Right kidney (tissue), 9 donors: ENCODE data around the gene PFKFB4.

Experiments used
- DNase-seq: peaks from one replicate; pipeline ENCODE4 v3.0.0-alpha.2; 2016
- long read RNA-seq, 8 donors: transcript quantifications; one replicate each; lab custom pipeline, GENCODE V29; 2026

The PFKFB4 gene
- long read RNA-seq, donor 1, partial matches to known transcripts = 0 of 2 reads
- long read RNA-seq, donor 1, other reads (novel, unspliced or antisense) = 0 of 2 reads
- long read RNA-seq, donor 2, partial matches to known transcripts = 0 of 1 reads
- long read RNA-seq, donor 2, other reads (novel, unspliced or antisense) = 0 of 1 reads
- long read RNA-seq, donor 3 = 0 reads
- long read RNA-seq, donor 4 = 0 reads
- long read RNA-seq, donor 5, partial matches to known transcripts = 0 of 2 reads
- long read RNA-seq, donor 5, other reads (novel, unspliced or antisense) = 0 of 2 reads
- long read RNA-seq, donor 6, partial matches to known transcripts = 0 of 1 reads
- long read RNA-seq, donor 6, other reads (novel, unspliced or antisense) = 0 of 1 reads
- long read RNA-seq, donor 7, partial matches to known transcripts = 0 of 2 reads
- long read RNA-seq, donor 7, other reads (novel, unspliced or antisense) = 0 of 2 reads
- long read RNA-seq, donor 8, partial matches to known transcripts = 0 of 1 reads
- long read RNA-seq, donor 8, other reads (novel, unspliced or antisense) = 0 of 1 reads

DNA sequence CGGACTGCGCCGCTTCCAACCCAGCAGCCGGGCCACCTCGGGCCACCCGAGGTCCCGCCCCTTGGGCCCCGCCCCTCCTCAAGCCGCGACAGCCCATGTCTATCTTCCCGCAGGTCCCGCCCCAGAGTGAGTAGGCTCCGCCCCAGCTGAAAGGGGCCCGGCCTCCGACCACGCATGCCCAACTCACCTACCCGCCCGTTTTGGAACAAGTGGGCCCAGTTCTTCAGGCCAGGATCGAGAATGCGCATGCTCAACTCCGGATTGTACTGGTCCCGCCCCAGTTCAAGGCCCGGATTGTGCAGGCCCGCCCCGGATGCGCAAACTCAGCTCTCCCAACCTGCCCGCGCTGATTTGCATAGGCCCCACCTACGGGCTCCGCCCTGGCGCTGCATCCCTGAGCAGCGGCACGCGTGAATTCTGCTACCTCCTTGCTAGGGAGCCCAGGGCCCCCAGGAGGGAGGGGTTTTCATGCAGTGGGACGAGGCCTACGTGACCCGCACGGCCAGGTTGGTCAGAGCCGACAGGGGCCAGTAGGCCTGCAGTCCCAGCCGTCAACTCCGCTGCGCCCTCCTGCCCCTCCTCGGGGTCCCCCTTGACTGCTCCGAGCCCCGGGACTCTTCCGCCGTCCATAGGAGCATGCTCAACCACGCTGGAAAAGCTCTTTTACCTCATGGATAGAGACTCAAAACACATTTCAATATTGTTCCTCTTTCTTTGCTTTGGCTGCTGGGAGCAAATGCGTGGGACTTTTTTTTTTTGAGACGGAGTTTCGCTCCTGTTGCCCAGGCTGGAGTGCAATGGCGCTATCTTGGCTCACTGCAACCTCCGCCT is at the start of gene PFKFB4:
Gene PFKFB4 (minus strand): TSS at position 8 of the 831 bp plus-strand sequence. CDS start 26 bp downstream, outside the sequence.
- DNase-seq = peak; percentile 94

DNA sequence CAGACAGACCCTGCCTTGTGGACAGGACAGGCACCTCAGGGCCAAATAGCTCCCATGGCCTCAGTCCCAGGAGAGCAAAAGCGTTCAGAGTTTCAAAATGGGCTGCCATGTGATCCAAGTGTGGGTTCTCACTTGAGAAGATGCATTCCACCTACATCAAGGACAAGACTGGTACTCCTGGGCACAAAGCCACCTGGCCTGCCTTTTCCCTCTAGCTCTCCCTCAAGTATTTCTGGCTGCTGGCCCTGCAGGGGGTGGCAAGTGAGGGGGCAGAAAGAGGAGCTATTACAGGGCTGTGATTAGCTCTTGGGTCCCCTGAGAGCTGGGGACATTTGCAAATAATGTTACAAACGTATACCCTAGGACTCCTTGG is 45.0 kb upstream of the PFKFB4 start:
- no peak for DNase-seq

DNA sequence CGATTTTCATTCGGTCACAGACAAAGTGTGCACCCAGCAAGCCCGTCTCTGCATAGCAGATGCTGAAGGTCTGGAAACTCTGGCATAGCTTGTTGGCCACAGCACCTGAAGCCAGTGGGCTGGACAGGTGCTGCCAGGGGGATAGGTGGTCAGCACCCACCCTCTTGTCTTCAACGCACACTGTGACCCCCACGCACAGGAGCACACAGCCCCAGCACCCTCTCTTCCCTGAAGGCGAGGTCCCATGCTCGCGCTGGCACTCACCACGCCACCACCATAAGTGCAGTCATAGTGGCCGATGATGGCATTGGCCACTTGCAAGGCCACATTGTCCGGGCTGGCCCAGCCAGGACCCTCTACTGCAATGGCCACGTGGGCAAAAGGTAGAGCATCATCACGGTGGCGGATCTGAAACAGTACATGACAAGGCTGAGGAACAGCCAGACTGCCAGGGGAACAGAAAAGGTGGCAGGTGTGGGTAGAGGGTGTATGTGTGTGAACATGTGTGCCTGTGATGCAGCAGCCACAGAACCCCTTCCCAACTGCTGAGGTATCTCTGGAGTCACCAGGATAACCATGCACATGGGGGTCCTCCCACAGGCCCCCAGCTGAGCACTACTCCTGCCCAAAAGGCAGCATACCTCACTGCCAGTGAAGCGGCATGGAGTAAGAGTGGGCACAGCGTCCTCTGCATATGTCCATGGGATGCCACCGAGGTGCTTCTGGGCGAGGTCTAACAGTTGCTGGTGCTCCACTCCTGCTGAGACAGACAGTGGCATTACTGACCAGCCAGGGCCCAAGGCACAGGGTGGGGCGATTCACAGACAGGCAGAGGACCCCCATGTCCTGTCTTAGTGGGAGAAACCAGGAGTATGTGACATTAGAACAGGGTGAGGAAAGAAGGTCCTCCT is 44.4 kb upstream of the PFKFB4 start:
- DNase-seq = no peak

DNA sequence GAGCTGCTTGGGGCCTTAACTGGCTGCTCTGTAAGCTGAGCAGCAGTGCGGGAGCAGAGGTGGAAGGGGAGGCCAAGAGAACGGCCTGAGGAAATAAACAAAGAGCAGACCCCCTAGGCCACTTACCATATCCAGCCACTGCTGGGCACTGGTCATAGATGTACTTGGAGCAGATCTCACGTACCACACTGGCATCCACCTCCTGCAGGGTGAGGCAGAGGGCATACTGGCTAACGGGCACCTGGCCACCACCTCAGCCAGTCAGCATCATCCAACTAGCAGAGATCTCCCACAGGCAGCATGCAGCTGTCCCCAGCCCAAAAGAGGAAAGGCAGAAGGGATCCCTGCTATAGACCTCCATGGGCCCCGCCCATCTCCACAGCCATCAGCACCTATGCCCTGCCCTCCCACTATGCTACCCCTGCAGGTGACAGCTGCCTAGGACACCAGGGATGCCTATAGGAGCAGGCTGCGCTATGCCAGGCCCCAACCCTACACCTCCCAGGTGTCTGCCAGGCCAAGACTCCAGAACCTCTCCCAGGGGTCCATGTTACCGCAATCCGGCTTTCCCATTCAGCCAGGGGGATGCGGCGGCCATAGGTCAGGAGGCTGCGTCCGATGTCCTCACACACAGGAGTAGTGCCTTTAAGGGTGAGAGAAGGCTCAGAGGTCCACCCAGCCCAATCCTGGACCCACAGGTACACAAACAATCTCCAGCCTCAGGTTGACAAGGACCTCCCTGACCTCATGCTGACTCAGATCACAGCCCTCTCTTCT is 43.1 kb upstream of the PFKFB4 start:
- DNase-seq = no peak

GRCh38 chr3:48599077-48599501 is 42.5 kb upstream of the PFKFB4 start:
- DNase-seq = no peak

DNA sequence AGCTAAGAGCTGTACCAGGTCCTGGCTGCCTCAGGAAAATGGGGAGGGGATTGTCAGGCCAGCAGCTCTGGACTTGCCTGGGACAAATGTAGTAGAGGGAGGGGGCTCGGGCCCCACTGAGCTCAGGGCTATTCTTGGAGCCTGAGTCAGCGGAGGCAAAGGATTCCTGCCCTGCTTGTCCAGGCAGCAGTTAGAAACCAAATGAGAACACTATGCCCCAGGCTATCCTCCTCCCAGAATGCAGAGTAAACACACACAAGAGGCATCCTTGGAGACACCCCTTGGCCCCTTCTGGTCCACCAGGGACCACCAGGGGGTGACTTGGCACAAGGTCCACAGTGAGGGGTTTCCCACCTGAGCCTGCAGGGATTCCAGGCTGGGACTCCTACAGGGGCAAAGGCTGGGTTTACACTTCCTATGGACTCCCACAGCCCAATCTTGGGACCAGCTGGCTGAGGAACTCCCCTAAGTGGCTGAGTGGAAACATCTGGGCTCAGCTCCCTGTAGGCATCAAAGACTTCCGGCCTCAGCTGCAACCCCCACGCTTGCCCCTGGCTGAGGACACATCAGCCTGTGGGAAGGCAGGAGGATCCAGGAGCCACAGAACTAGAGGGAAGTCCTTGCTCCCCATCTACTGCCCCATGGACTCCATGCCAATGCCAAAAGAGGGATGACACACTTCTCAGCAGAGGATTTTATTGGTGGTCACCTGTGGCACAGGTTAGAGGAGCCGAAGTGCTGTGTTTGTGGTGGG is 41.9 kb upstream of the PFKFB4 start:
- peak; percentile 59 for DNase-seq

DNA sequence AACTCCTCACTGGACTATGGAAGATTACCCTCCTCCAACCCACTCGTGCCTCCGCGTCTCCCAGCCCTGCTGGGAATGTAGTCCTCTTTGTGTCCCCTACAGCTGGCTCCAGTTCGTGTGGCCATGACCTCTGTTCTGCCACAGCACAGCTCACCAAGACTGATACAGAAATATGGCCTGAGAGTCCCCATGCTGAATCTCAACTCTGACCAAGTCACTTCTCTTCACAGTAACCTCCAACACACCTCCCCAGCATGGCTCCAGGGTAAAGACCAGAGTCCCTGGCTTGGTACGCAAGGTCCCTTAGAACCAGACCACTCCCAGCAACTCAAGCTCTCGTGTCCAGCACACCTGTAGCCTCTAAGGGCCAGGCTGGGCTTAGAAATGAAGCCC is 40.8 kb upstream of the PFKFB4 start:
- DNase-seq = peak; percentile 3

DNA sequence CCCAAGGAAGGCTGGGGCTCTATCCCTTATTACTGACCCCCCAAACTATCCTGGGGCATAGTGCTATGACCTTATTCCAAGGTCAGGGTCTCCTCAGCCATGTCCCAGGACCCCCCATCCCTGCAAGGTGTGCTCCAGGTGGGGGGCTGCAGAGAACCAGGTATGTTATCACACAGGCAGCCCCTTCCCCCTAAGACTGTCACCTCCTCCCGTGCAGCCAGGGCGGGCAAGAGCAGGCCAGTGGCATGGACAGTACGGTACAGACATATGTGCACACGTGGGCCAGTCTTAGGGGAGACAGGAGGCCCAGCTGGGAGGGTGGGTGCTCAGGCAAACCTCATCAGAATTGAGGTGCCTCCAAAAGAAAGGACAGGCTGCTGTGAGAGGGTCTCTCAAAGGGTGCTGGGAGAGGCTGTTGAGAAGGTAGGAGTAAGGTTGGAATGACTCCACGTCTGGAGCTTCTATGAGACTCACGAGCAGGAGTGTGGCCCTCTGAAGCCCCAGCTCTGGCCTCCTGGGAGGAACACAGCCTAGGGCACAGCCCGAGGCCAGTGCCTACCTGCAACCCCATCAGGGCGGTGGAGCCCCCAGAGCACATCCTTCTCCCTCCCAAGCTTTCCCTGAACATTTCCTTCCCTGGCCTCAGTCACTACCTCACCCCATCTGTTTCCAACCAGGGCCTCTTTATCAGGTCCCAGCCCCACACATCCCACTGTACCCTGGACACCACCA is 40.2 kb upstream of the PFKFB4 start:
- DNase-seq = peak; percentile 6

DNA sequence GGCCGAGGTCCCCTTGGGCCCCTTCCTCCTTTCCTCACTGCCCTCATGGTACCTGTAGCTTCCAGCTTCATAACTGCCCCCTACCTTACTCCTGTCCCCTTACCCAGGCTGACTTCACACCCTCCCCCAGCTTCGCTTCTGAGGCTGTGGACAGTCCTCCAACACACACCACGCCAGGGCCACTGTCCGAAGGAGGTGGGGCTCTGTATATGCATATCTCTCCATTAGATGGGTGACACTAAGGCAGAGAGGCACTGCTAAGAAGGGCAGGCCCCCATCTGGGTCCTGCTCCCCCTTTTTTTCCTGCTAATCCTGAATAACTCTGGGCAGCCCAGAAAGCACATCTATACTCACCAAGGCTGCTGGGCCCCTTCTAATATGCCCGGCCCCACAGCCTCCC is 39.6 kb upstream of the PFKFB4 start:
- DNase-seq = no peak

GRCh38 chr3:48595526-48596121 is 39.0 kb upstream of the PFKFB4 start:
- peak; percentile 41 for DNase-seq

DNA sequence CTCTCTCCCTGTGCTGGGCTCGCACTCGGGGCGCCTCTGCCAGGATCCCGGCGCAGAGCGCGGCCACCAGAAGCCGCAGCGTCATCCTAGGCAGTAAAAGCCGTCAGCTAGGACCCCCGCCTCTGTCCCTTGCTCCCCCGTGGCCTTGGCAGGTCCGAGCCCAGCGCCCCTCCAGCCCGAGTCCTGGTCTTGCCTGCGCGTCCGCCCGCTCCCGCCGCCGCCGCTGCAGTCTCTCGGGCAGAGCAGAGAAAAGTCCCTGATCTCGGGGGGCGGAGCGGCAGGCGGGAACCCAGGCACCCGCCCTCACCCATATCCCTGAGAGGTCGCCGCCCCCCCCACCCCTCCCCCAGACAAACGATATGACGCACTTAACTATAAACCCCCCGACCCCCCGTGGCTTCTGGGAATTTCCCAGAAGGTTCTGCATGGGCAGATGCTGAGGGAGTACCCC is 38.5 kb upstream of the PFKFB4 start, which contains the start of gene COL7A1:
Gene COL7A1 (minus strand): TSS at position 255 of the 451 bp plus-strand sequence. CDS start 170 bp downstream, at position 85.
- DNase-seq = peak; percentile 47

DNA sequence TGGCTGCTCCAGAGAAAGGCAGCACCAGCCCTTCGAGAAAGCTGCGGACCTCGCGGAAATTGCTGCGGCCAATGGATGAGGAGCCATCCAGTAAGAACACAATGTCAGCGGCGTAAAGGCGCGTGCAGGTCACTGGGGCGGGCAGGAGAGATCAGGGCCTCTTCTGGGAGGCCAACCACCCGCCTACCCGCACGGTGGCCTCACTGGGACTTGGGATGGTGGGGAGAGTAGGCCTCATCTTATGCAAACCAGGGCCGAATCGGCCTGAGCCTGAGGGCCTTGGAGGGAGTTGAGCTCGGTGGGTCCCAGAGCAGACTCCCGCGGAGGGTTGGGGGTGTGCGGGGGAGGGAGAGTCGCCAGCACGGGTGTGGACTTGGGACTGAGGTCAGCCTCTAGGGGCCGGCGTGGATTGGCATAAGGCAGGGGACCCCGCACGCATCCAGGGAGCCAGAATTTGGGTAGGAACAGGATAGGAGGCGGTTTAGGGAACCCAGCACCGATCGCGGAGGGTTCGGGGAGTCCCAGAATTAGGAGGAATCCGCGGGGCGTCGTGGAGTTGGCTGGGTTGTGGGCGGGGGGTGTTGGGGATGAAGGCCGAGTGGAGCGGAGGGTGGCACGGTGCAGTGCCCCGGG is 37.9 kb upstream of the PFKFB4 start:
- DNase-seq = peak; percentile 47

DNA sequence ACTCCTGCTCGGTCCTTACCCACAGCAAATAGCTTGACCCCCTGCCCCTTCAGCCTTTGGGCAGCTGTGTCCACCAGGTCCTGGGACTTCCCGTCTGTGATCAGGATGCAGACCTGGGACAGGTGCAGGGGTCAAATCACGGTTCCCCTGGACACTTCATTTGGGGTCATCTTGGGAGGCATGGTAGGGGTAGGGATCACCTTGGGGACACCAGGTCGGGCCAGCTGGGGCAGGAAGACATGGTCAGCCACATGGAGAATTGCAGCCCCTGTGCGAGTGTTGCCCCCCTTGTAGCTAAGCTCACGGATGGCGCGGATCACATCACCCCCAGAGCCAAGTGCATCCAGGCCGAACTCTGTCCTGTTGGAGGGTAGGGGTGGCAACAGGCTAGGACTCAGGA is 36.7 kb upstream of the PFKFB4 start:
- DNase-seq = no peak

DNA sequence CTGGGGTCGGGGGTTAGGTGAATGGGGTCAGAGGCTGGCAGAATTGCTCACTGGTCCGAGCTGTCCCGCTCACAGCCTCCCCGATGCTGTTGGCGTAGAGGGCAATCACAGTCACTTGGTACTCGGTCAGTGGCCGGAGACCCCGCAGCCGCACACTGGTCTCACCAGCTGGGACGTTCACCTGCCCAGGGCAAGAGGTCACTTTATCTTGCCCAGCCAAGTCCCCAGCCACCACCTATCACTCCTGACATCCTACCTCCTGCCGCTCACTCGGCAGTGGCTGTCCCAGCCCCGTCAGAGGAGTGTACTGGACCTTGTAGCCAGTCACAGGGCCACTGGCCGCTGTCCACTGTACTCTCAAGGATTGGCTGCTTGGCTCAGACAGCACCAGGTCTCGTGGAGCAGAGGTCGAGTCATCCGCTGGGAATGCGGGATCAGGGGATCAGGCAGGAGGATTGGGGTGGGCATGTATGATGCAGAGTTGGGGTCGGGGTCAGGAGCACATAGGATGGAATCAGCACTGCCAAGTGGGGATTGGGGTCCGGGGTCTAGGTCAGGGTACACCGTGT is 36.0 kb upstream of the PFKFB4 start:
- DNase-seq = no peak

- no peak for DNase-seq
Measured at GRCh38 chr3:48591886-48592518, 35.4 kb upstream of the PFKFB4 start.

DNA sequence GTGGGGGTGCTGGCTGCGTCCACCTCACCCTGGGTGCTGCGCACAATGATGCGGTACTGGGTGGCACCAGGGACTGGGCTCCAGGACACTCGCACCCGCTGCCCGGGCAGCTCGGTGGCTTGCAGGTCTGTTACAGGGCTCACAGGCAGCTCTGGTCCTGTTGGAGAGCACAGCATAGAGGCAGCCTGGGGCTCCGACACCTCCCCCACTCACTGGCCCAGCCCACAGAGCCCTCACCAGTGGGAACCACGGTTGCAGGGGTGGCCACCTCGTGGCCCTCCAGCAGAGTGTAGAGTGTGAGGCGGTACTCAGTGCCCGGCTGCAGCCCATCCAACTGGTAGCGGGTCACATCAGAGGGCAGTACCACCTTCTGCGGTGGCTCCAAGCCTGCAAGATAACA is 34.8 kb upstream of the PFKFB4 start:
- no peak for DNase-seq

DNA sequence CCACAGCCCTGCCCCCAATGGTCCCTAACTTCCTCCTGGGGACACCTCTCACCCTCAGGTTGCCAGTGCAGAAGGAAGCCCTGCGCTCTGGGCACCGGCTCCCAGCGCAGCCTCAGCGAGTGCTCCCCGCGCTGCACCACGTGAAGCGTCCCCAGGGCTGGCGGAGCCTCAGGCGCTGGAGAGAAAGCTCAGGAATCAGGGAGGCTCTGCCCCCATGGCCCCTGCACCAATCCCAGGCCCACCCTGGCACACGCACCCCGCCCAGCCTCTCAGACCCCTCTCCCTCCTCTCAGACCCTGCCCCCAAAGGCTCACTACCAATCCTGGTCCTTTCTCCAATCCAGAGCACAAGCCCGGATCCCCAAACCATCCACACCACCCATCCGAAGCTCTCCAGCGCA is 31.6 kb upstream of the PFKFB4 start:
- no peak for DNase-seq

GRCh38 chr3:48587686-48588085 is 31.1 kb upstream of the PFKFB4 start:
- no peak for DNase-seq
